Measurements from ENCODE around the gene EZH2. TPM values are rescaled to one million over a fixed set of nuclear protein-coding genes. Genes with fewer than 3 reads are reported as not detected.

The EZH2 gene
- total and polyA plus RNA-seq, 2 of the 4 experiments (the other 2 are of a cell fraction): 13.1 to 19.8 TPM

- Histone ChIP-seq H4K8ac (ENCODE audit: low read depth in 2 of 2, low read length in 2 of 2) (no peak overlapping the region), H3K56ac (ENCODE audit: extremely low read depth, insufficient read depth, low read length) (no peak overlapping the region), H2BK20ac (ENCODE audit: low read depth, low read length) (no peak overlapping the region), H3K4ac (ENCODE audit: low read depth, low read length) (no peak overlapping the region), H3K27me3 (ENCODE audit: control insufficient read depth, insufficient read depth, low read length) (0 out of 2 replicates have a peak, but pooled peaks cover 2% of the 10 kb centered on the region), H2BK15ac (ENCODE audit: low read depth, low read length) (no peak overlapping the region), H3K79me1 (ENCODE audit: low read depth in 1 of 2, low read length in 2 of 2) (no peaks in the 10 kb centered on the region), H3K18ac (ENCODE audit: low read depth, low read length) (no peak overlapping the region), H3K14ac (replicated peaks; ENCODE audit: low read depth, low read length) (no peak overlapping the region), H3K9me3 (ENCODE audit: control insufficient read depth, insufficient read depth, low read length) (no peaks in the 10 kb centered on the region), H3K36me3 (ENCODE audit: control insufficient read depth, insufficient read depth, low read length) (no peaks in the 10 kb centered on the region), H3K27ac (ENCODE audit: insufficient read depth, low read length) (no peak overlapping the region), H3K4me3 (ENCODE audit: insufficient read depth, low read depth, low read length) (no peak overlapping the region), H3K9ac (ENCODE audit: low read depth, low read length) (no peak overlapping the region), H3K4me2 (ENCODE audit: low read depth, low read length) (no peak overlapping the region), H4K20me1 (ENCODE audit: insufficient read depth, low read length) (no peaks in the 10 kb centered on the region), H4K5ac (ENCODE audit: low read depth, low read length) (no peak overlapping the region), H2AFZ (replicated peaks; ENCODE audit: low read length, poor library complexity) (no peak overlapping the region), H3K4me1 (ENCODE audit: control insufficient read depth, insufficient read depth, low read length) (no peaks in the 10 kb centered on the region), H2AK5ac (ENCODE audit: low read depth, low read length) (no peak overlapping the region), H2AK9ac (replicated peaks; ENCODE audit: low read depth, low read length, poor library complexity) (no peak overlapping the region), H3K9me1 (ENCODE audit: insufficient read depth, low read length) (no peaks in the 10 kb centered on the region), H3K23ac (ENCODE audit: low read depth, low read length) (no peak overlapping the region), H2BK5ac (ENCODE audit: low read depth, low read length, poor library complexity, severe bottlenecking) (no peak overlapping the region), H4K91ac (ENCODE audit: insufficient read depth, low read depth, low read length) (no peak overlapping the region), H2BK120ac (ENCODE audit: low read depth, low read length) (no peak overlapping the region)
- 89% methylated on average over 3 of the region's 10 CpGs; no CpG with 5 or more reads in 1 of the 2 experiments for WGBS, 2 experiments (ENCODE audit: extremely low coverage in 2 of 2, insufficient read length in 1 of 2)
- intact Hi-C loops (cut with micrococcal nuclease) (no loop called here), dilution Hi-C loops (cut with HindIII; ENCODE audit: low sequenced_read_pairs, unreplicated experiment) (no loop called here), in situ Hi-C loops (cut with MboI; ENCODE audit: low sequenced_read_pairs) (no loop called here)
- DNase-seq: no peak
- CTCF ChIA-PET: no interaction called here
- POLR2A ChIA-PET (ENCODE audit: unreplicated experiment): no interaction called here
- ATAC-seq (ENCODE audit: low read depth): no peak
- no TSS peak for BruUV-seq (replicated peaks)
- no peak for TF ChIP-seq USF2 (IDR thresholded peaks at IDR 0.05; ENCODE audit: low read depth, low read length)
- TF ChIP-seq MXI1 (IDR thresholded peaks at IDR 0.05; ENCODE audit: borderline replicate concordance, low read depth, low read length): no peak
- no peak for TF ChIP-seq NFE2L2 (IDR thresholded peaks at IDR 0.05; ENCODE audit: low read depth, low read length)
- no peak for TF ChIP-seq FOS (IDR thresholded peaks at IDR 0.05; ENCODE audit: low read depth, low read length)
- TF ChIP-seq MAZ (IDR thresholded peaks at IDR 0.05; ENCODE audit: borderline replicate concordance, low read depth, low read length): no peak
- no peak for TF ChIP-seq CHD1 (IDR thresholded peaks at IDR 0.05; ENCODE audit: low read depth, low read length)
These were observed 46.2 kb upstream of the EZH2 start for GRCh38 chr7:148930335-148930734.
